ENCODE results near the gene CDS2.

CDS2 gene

DNA sequence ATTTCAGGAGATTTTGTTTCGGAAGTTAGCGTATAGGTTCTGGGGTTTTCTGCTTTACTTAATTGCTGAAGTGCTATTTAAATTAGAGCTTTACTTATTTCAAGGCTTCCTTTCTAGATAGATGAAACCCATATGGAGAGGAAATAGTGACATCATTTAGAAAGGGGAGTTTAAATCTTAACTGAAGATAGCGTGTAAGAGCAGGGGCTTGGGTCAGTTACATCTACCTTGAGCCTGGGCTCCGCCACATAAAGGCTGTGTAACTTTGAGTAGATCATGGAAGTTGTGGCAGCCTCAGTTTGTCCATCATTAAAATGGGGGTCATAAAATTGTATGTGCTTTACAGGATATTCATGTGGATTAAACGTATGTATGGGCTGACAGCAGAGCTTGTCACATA, 4.7 kb downstream of the CDS2 start:
- Histone ChIP-seq H3K9me3 (ENCODE audit: control insufficient read depth, low read length) (no peaks in the 10 kb centered on the region), H3K4me2 (ENCODE audit: low read length, poor library complexity, severe bottlenecking) (no peak overlapping the region), H2BK12ac (ENCODE audit: low read length in 2 of 2) (no peak overlapping the region), H3K79me1 (replicated peaks; ENCODE audit: low read length, poor library complexity, severe bottlenecking) (peaks cover 32% of the 10 kb centered on the region), H2BK120ac (ENCODE audit: low read depth, low read length) (no peak overlapping the region), H3K36me3 (ENCODE audit: control insufficient read depth in 1 of 2, insufficient read depth in 2 of 2, low read depth in 1 of 2, low read length in 2 of 2) (no peaks in the 10 kb centered on the region), H3K4me1 (ENCODE audit: control insufficient read depth, insufficient read depth, low read depth, low read length) (peaks cover 10% of the 10 kb centered on the region), H3K14ac (ENCODE audit: low read length in 2 of 2) (no peak overlapping the region), H2BK5ac (ENCODE audit: low read depth, low read length, poor library complexity, severe bottlenecking) (no peak overlapping the region), H3K9ac (ENCODE audit: low read length) (peak overlapping the region; percentile 56), H3K4ac (ENCODE audit: low read depth in 1 of 2, low read length in 2 of 2) (no peak overlapping the region), H4K8ac (ENCODE audit: low read length) (no peak overlapping the region), H3K27me3 (ENCODE audit: control insufficient read depth in 1 of 2, insufficient read depth in 1 of 2, low read length in 2 of 2) (no peaks in the 10 kb centered on the region), H2AK5ac (ENCODE audit: low read length, severe bottlenecking) (no peak overlapping the region), H2BK15ac (ENCODE audit: low read depth, poor library complexity, severe bottlenecking) (no peak overlapping the region), H3K4me3 (ENCODE audit: insufficient read depth in 1 of 2, low read depth in 1 of 2, low read length in 2 of 2) (no peak overlapping the region), H3K18ac (ENCODE audit: low read depth in 1 of 2, low read length in 2 of 2) (no peak overlapping the region), H2AFZ (ENCODE audit: low read depth, low read length) (no peak overlapping the region), H3K27ac (ENCODE audit: low read length, poor library complexity, severe bottlenecking) (no peak overlapping the region), H4K91ac (ENCODE audit: low read length) (no peak overlapping the region), H3K23ac (ENCODE audit: low read length in 2 of 2) (no peak overlapping the region)
- WGBS: 93% methylated on average over 4 of the region's 5 CpGs
- no peak for DNase-seq

DNA sequence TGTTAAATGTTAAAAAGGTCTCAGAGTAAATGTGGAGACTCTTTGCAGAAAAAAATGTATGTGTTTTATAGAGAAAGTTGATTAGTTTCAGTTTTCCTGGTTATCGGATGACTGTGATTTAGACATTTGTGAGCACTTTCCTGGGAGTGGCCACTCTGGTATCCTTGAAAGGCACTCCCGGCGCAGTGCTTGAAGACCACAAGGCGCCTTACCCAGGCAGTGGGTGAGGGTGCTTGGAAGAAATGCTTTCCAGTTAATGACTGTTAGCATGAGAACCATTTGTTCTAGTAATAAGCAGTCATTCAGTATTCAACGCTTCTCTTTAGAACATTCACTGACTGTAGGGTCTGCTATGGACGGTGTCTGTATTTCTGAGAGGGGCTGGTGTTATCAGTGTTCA, 7.2 kb downstream of the CDS2 start:
- Histone ChIP-seq H3K36me3 (ENCODE audit: control insufficient read depth in 1 of 2, insufficient read depth in 2 of 2, low read depth in 1 of 2, low read length in 2 of 2) (no peaks in the 10 kb centered on the region), H3K9me3 (ENCODE audit: control insufficient read depth, low read length) (no peaks in the 10 kb centered on the region), H3K14ac (ENCODE audit: low read length in 2 of 2) (no peak overlapping the region), H3K4me3 (ENCODE audit: insufficient read depth in 1 of 2, low read depth in 1 of 2, low read length in 2 of 2) (no peak overlapping the region), H3K27me3 (ENCODE audit: control insufficient read depth in 1 of 2, insufficient read depth in 1 of 2, low read length in 2 of 2) (no peaks in the 10 kb centered on the region), H3K4ac (ENCODE audit: low read depth in 1 of 2, low read length in 2 of 2) (no peak overlapping the region), H3K79me1 (replicated peaks; ENCODE audit: low read length, poor library complexity, severe bottlenecking) (peaks cover 31% of the 10 kb centered on the region), H2AFZ (ENCODE audit: low read depth, low read length) (no peak overlapping the region), H2AK5ac (ENCODE audit: low read length, severe bottlenecking) (no peak overlapping the region), H2BK120ac (ENCODE audit: low read depth, low read length) (no peak overlapping the region), H3K18ac (ENCODE audit: low read depth in 1 of 2, low read length in 2 of 2) (no peak overlapping the region), H2BK12ac (ENCODE audit: low read length in 2 of 2) (no peak overlapping the region), H2BK15ac (ENCODE audit: low read depth, poor library complexity, severe bottlenecking) (no peak overlapping the region), H3K4me1 (ENCODE audit: control insufficient read depth, insufficient read depth, low read depth, low read length) (peaks cover 4% of the 10 kb centered on the region), H4K8ac (ENCODE audit: low read length) (no peak overlapping the region), H4K91ac (ENCODE audit: low read length) (no peak overlapping the region), H2BK5ac (ENCODE audit: low read depth, low read length, poor library complexity, severe bottlenecking) (no peak overlapping the region), H3K4me2 (ENCODE audit: low read length, poor library complexity, severe bottlenecking) (no peak overlapping the region), H3K27ac (ENCODE audit: low read length, poor library complexity, severe bottlenecking) (no peak overlapping the region), H3K9ac (ENCODE audit: low read length) (no peak overlapping the region), H3K23ac (ENCODE audit: low read length in 2 of 2) (no peak overlapping the region)
- no peak for DNase-seq
- 98% methylated on average over 4 of the region's 6 CpGs for WGBS

DNA sequence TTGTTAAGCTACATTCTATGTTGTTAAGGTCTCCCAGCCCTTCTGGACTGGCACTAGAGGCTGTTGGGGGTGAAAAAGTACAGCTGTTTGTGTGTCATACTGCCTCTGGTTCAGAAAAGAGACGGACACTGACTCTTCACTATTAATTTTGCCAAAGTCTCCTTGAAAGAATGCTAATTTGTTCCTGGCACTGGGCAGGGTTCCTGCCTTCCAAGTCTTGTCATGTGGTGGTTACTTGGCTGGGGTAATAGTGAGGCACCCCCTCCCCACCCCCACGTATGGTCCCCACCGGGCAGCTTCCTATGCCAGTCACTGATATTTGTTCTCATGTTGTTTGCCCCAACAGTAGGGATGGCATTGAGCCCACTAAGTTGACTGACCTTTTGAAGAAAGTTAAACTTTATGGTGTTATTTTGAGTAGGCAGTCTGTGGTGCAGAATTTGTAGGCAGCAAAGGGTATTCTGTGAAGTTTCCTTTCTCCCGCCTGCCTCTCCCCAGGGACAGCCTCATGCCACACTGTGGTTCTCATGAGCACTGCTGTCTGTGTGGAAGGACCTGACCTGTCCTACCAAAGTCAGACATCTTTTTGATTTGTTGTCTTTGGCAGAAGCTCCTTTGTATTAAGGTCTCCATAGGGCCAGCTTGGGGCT, 8.7 kb downstream of the CDS2 start:
- Histone ChIP-seq H3K4me3 (ENCODE audit: insufficient read depth in 1 of 2, low read depth in 1 of 2, low read length in 2 of 2) (no peak overlapping the region), H2AFZ (ENCODE audit: low read depth, low read length) (no peak overlapping the region), H4K8ac (ENCODE audit: low read length) (no peak overlapping the region), H3K9ac (ENCODE audit: low read length) (no peak overlapping the region), H3K4me1 (ENCODE audit: control insufficient read depth, insufficient read depth, low read depth, low read length) (peaks cover 4% of the 10 kb centered on the region), H3K36me3 (ENCODE audit: control insufficient read depth in 1 of 2, insufficient read depth in 2 of 2, low read depth in 1 of 2, low read length in 2 of 2) (no peaks in the 10 kb centered on the region), H2BK120ac (ENCODE audit: low read depth, low read length) (no peak overlapping the region), H3K4me2 (ENCODE audit: low read length, poor library complexity, severe bottlenecking) (no peak overlapping the region), H3K18ac (ENCODE audit: low read depth in 1 of 2, low read length in 2 of 2) (peak overlapping the region in 1 of 2 experiments; percentile 48), H3K4ac (ENCODE audit: low read depth in 1 of 2, low read length in 2 of 2) (no peak overlapping the region), H2BK12ac (ENCODE audit: low read length in 2 of 2) (no peak overlapping the region), H3K9me3 (ENCODE audit: control insufficient read depth, low read length) (no peaks in the 10 kb centered on the region), H3K79me1 (replicated peaks; ENCODE audit: low read length, poor library complexity, severe bottlenecking) (peaks cover 32% of the 10 kb centered on the region), H2BK5ac (ENCODE audit: low read depth, low read length, poor library complexity, severe bottlenecking) (no peak overlapping the region), H2BK15ac (ENCODE audit: low read depth, poor library complexity, severe bottlenecking) (no peak overlapping the region), H3K27me3 (ENCODE audit: control insufficient read depth in 1 of 2, insufficient read depth in 1 of 2, low read length in 2 of 2) (no peaks in the 10 kb centered on the region), H3K14ac (ENCODE audit: low read length in 2 of 2) (no peak overlapping the region), H3K23ac (ENCODE audit: low read length in 2 of 2) (no peak overlapping the region), H3K27ac (ENCODE audit: low read length, poor library complexity, severe bottlenecking) (no peak overlapping the region), H4K91ac (ENCODE audit: low read length) (no peak overlapping the region), H2AK5ac (ENCODE audit: low read length, severe bottlenecking) (no peak overlapping the region)
- no peak for DNase-seq
- 94% methylated on average over 3 of the region's 4 CpGs for WGBS

DNA sequence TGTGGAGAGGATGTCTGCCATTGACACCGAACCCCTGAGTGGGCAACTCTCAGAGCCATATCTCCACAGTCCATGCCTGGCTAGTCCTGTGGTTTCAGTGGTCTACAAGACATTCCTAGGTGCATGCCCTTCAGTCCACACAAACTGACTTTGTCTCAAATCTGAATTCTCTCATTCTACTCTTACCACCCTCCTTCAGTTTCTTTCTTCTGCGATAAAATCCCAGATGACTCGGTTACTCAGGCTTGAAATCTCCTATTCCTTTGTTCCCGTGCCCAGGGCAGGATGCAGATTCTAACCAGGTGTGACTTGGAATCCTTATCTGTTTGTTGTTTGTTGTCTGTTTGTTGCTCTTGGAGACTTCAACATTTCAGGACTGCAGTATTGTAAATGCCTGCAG, 9.3 kb downstream of the CDS2 start:
- Histone ChIP-seq H3K27me3 (ENCODE audit: control insufficient read depth in 1 of 2, insufficient read depth in 1 of 2, low read length in 2 of 2) (no peaks in the 10 kb centered on the region), H3K14ac (ENCODE audit: low read length in 2 of 2) (peak overlapping the region in 1 of 2 experiments; percentile 80), H3K4me3 (ENCODE audit: insufficient read depth in 1 of 2, low read depth in 1 of 2, low read length in 2 of 2) (no peak overlapping the region), H2BK15ac (ENCODE audit: low read depth, poor library complexity, severe bottlenecking) (no peak overlapping the region), H2BK5ac (ENCODE audit: low read depth, low read length, poor library complexity, severe bottlenecking) (no peak overlapping the region), H2AK5ac (ENCODE audit: low read length, severe bottlenecking) (no peak overlapping the region), H3K27ac (ENCODE audit: low read length, poor library complexity, severe bottlenecking) (no peak overlapping the region), H3K23ac (ENCODE audit: low read length in 2 of 2) (no peak overlapping the region), H2AFZ (ENCODE audit: low read depth, low read length) (no peak overlapping the region), H4K8ac (ENCODE audit: low read length) (no peak overlapping the region), H4K91ac (ENCODE audit: low read length) (no peak overlapping the region), H3K79me1 (replicated peaks; ENCODE audit: low read length, poor library complexity, severe bottlenecking) (peaks cover 34% of the 10 kb centered on the region), H3K36me3 (ENCODE audit: control insufficient read depth in 1 of 2, insufficient read depth in 2 of 2, low read depth in 1 of 2, low read length in 2 of 2) (no peaks in the 10 kb centered on the region), H3K4ac (ENCODE audit: low read depth in 1 of 2, low read length in 2 of 2) (no peak overlapping the region), H3K9ac (ENCODE audit: low read length) (no peak overlapping the region), H2BK12ac (ENCODE audit: low read length in 2 of 2) (no peak overlapping the region), H3K18ac (ENCODE audit: low read depth in 1 of 2, low read length in 2 of 2) (peak overlapping the region in 1 of 2 experiments; percentile 34), H3K9me3 (ENCODE audit: control insufficient read depth, low read length) (no peaks in the 10 kb centered on the region), H3K4me2 (ENCODE audit: low read length, poor library complexity, severe bottlenecking) (no peak overlapping the region), H2BK120ac (ENCODE audit: low read depth, low read length) (no peak overlapping the region), H3K4me1 (ENCODE audit: control insufficient read depth, insufficient read depth, low read depth, low read length) (peaks cover 4% of the 10 kb centered on the region)
- WGBS: 85% methylated on average over 4 of the region's 4 CpGs
- DNase-seq: no peak

Measured in mesenchymal stem cell (in vitro differentiated cells and primary cell).